ENCODE measurements around the gene RERE. TPM values are rescaled to one million over a fixed set of nuclear protein-coding genes. Genes with fewer than 3 reads are reported as not detected.

Gene RERE
- total RNA-seq, 2 donors from 2014 or later = 144 to 174 TPM

DNA sequence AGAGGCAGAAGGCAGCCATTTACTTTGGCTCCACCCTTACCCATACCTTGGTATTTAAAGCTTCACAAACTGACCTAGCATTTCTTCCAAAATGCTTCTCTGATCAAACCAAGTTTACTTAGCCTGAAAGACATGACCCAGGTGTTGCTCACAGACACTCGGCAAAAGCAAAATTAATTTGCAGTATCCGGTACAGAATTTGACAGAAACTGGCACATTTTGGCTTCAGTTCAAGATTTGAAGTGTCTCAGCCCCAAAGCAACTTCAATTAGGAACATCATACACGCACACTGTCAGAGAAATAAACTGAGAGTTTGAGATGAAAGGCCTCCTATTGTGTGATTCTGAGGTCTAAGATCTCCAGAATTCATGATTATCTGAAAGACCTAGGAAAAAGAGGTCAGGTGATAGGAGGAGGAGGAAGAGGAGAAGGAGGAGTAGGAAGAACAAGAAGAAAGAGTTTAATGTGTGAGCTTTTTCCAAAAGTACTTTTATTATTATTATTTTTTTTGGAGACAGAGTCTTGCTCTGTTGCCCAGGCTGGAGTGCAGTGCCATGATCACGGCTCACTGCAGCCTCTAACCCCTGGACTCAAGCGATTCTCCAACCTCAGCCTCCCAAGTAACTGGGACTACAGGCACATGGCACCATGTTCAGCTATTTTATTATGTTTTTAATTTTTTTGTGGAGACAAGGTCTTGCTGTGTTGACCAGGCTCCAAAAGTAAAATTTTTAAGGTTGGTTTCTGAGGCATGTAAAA, 355.9 kb downstream of the RERE start:
- Histone ChIP-seq H3K4me1 (ENCODE audit: control insufficient read depth in 1 of 2, low read depth in 2 of 2) (peaks cover 21 to 42% of the 10 kb centered on the region in 2 donors), H3K27me3 (replicated peaks; ENCODE audit: insufficient read depth) (no peaks in the 10 kb centered on the region), H3K9me3 (no peaks in the 10 kb centered on the region), H3K4me3 (no peak overlapping the region), H3K36me3 (no peaks in the 10 kb centered on the region), H3K27ac (peak overlapping the region; percentile 33 to 41)
- ATAC-seq (ENCODE audit: insufficient number of reproducible peaks, low FRiP score, low read depth) (no peak), DNase-seq (ENCODE audit: low spot score) (no peak)
- TF ChIP-seq CTCF (IDR thresholded peaks at IDR 0.05) = no peak

GRCh38 chr1:8460784-8461183, 356.7 kb downstream of the RERE start:
- Histone ChIP-seq H3K4me1 (ENCODE audit: control insufficient read depth in 1 of 2, low read depth in 2 of 2) (peaks cover 21 to 50% of the 10 kb centered on the region in 2 donors), H3K4me3 (no peak overlapping the region), H3K27me3 (replicated peaks; ENCODE audit: insufficient read depth) (no peaks in the 10 kb centered on the region), H3K27ac (no peak overlapping the region), H3K9me3 (no peaks in the 10 kb centered on the region), H3K36me3 (no peaks in the 10 kb centered on the region)
- TF ChIP-seq CTCF (IDR thresholded peaks at IDR 0.05) = no peak
- no peak for DNase-seq (ENCODE audit: low spot score)
- no peak for ATAC-seq (ENCODE audit: insufficient number of reproducible peaks, low FRiP score, low read depth)

DNA sequence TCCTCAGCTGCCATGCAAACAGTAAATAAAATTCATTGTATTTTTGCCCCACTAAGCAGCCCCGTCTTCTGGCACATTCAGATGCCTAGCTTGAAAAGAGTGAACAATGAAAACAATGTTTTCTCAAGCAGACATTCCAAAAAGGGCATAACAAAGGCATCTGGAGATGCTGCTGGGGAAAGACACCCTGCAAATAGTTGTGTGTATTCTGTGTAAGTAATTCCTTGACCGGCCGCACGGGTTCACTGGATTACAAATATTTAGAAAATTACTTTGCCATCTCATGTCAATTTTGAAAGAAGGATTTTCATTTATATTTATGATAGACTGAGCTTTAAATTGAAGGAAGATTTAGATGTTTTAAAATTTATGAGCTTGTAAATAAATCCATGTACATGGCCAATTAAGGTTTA, 357.3 kb downstream of the RERE start:
- H3K4me3 ChIP-seq = no peak overlapping the region
- peaks cover 26 to 56% of the 10 kb centered on the region in 2 donors for H3K4me1 ChIP-seq (ENCODE audit: control insufficient read depth in 1 of 2, low read depth in 2 of 2)
- no peaks in the 10 kb centered on the region for H3K27me3 ChIP-seq (replicated peaks; ENCODE audit: insufficient read depth)
- DNase-seq (ENCODE audit: low spot score) = no peak
- H3K9me3 ChIP-seq = no peaks in the 10 kb centered on the region
- H3K27ac ChIP-seq = no peak overlapping the region
- no peaks in the 10 kb centered on the region for H3K36me3 ChIP-seq
- TF ChIP-seq CTCF (IDR thresholded peaks at IDR 0.05) = no peak
- ATAC-seq (ENCODE audit: insufficient number of reproducible peaks, low FRiP score, low read depth) = no peak

GRCh38 chr1:8458607-8459006, 358.8 kb downstream of the RERE start:
- no peak overlapping the region for H3K4me3 ChIP-seq
- no peak for ATAC-seq (ENCODE audit: insufficient number of reproducible peaks, low FRiP score, low read depth)
- TF ChIP-seq CTCF (IDR thresholded peaks at IDR 0.05) = no peak
- no peaks in the 10 kb centered on the region for H3K36me3 ChIP-seq
- H3K27ac ChIP-seq = no peak overlapping the region
- H3K27me3 ChIP-seq (replicated peaks; ENCODE audit: insufficient read depth) = no peaks in the 10 kb centered on the region
- H3K4me1 ChIP-seq (ENCODE audit: control insufficient read depth in 1 of 2, low read depth in 2 of 2) = peaks cover 22 to 50% of the 10 kb centered on the region in 2 donors
- H3K9me3 ChIP-seq = no peaks in the 10 kb centered on the region
- DNase-seq (ENCODE audit: low spot score) = no peak

DNA sequence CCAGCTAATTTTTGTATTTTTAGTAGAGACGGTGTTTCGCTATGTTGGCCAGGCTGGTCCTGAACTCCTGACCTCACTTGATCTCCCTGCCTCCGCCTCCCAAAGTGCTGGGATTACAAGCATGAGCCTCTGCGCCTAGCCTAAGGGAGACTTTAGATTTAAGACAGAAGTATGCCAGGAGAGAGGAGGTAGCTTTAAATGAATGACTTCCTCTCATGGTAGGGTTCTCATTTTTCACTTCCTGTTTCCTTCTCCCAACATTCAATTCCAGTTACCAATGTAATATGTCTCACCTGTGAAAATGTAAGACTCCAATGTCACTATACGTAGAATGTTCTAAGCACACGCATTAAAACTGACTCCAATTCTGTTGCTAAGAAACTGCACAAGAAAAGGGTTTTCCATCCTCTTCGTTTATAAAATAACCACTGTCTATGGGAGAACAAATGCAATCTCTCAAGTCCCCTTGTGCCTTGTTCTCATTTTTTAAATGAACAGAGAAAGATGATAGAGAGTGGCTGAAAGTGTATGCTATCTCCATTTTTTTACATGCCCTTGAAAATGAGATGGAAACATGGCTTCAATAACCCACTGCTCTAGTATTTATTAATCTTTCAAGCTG, 359.6 kb downstream of the RERE start:
- Histone ChIP-seq H3K9me3 (no peaks in the 10 kb centered on the region), H3K36me3 (no peaks in the 10 kb centered on the region), H3K4me1 (ENCODE audit: control insufficient read depth in 1 of 2, low read depth in 2 of 2) (peaks cover 15 to 43% of the 10 kb centered on the region in 2 donors), H3K27ac (no peak overlapping the region), H3K4me3 (no peak overlapping the region), H3K27me3 (replicated peaks; ENCODE audit: insufficient read depth) (no peaks in the 10 kb centered on the region)
- no peak for ATAC-seq (ENCODE audit: insufficient number of reproducible peaks, low FRiP score, low read depth)
- no peak for DNase-seq (ENCODE audit: low spot score)
- no peak for TF ChIP-seq CTCF (IDR thresholded peaks at IDR 0.05)
